Measurements from ENCODE around the gene NFIA.
"Not testable (repeated sequence)": the region's sequence is repeated elsewhere in the genome, so short reads cannot be mapped to it uniquely, and the experiment has no call there.

NFIA gene

GRCh38 chr1:61457526-61458040 is 375.2 kb downstream of the NFIA start:
- DNase-seq (ENCODE audit: low read depth) = no peak

- no peak for DNase-seq (ENCODE audit: low read depth)
Measured at GRCh38 chr1:61459345-61459744, 377.0 kb downstream of the NFIA start.

- no peak for DNase-seq (ENCODE audit: low read depth)
Measured at GRCh38 chr1:61460191-61460590, 377.8 kb downstream of the NFIA start.

GRCh38 chr1:61461406-61462384 is 379.3 kb downstream of the NFIA start:
- DNase-seq (ENCODE audit: low read depth) = no peak

- no peak for DNase-seq (ENCODE audit: low read depth)
Measured at GRCh38 chr1:61462628-61463027, 380.3 kb downstream of the NFIA start.

- no peak for DNase-seq (ENCODE audit: low read depth)
Measured at GRCh38 chr1:61463220-61463619, 380.9 kb downstream of the NFIA start.

GRCh38 chr1:61467836-61468235 is 385.5 kb downstream of the NFIA start:
- DNase-seq (ENCODE audit: low read depth) = not testable (repeated sequence)

- no peak for DNase-seq (ENCODE audit: low read depth)
Measured at GRCh38 chr1:61469365-61469764, 387.0 kb downstream of the NFIA start.

- DNase-seq (ENCODE audit: low read depth) = no peak
Measured at GRCh38 chr1:61472876-61473275, 390.5 kb downstream of the NFIA start.

GRCh38 chr1:61474269-61474817 is 392.0 kb downstream of the NFIA start:
- no peak for DNase-seq (ENCODE audit: low read depth)

- no peak for DNase-seq (ENCODE audit: low read depth)
Measured at GRCh38 chr1:61474963-61475362, 392.6 kb downstream of the NFIA start.

GRCh38 chr1:61477301-61477700 is 394.9 kb downstream of the NFIA start:
- no peak for DNase-seq (ENCODE audit: low read depth)

- DNase-seq (ENCODE audit: low read depth) = no peak
Measured at GRCh38 chr1:61480273-61480935, 398.0 kb downstream of the NFIA start.

GRCh38 chr1:61481315-61481715 is 399.0 kb downstream of the NFIA start:
- no peak for DNase-seq (ENCODE audit: low read depth)

- no peak for DNase-seq (ENCODE audit: low read depth)
Measured at GRCh38 chr1:61482170-61482734, 399.9 kb downstream of the NFIA start.

GRCh38 chr1:61486783-61487536 is 404.6 kb downstream of the NFIA start:
- DNase-seq (ENCODE audit: low read depth) = no peak

GRCh38 chr1:61487801-61488200 is 405.4 kb downstream of the NFIA start:
- DNase-seq (ENCODE audit: low read depth) = no peak

- no peak for DNase-seq (ENCODE audit: low read depth)
Measured at GRCh38 chr1:61490924-61491323, 408.6 kb downstream of the NFIA start.

- no peak for DNase-seq (ENCODE audit: low read depth)
Measured at GRCh38 chr1:61491497-61491896, 409.1 kb downstream of the NFIA start.

GRCh38 chr1:61494000-61494399 is 411.6 kb downstream of the NFIA start:
- DNase-seq (ENCODE audit: low read depth) = no peak

GRCh38 chr1:61496501-61496900 is 414.1 kb downstream of the NFIA start:
- DNase-seq (ENCODE audit: low read depth) = no peak

GRCh38 chr1:61497013-61497412 is 414.7 kb downstream of the NFIA start:
- DNase-seq (ENCODE audit: low read depth) = no peak
